HepG2 (cell line): ENCODE results near the gene PCGF6. TPM values are rescaled to one million over a fixed set of nuclear protein-coding genes. Genes with fewer than 3 reads are reported as not detected.

Source experiments
- BRD4 ChIP-seq: sonication (generic); formaldehyde crosslinking; IDR thresholded peaks from 2 replicates; pipeline ENCODE4 v1.4.0; 2020; ENCODE audit warnings: missing genetic modification reagents
- CBFB ChIP-seq: sonication (generic); formaldehyde crosslinking; IDR thresholded peaks from 2 replicates; pipeline ENCODE4 v1.4.0; 2020; ENCODE audit warnings: missing genetic modification reagents
- CENPX ChIP-seq: sonication (generic); formaldehyde crosslinking; IDR thresholded peaks from 2 replicates; pipeline ENCODE4 v1.9.0; 2021; ENCODE audit warnings: mild to moderate bottlenecking, missing genetic modification reagents, moderate library complexity
- E2F1 ChIP-seq: sonication (generic); formaldehyde crosslinking; IDR thresholded peaks from 2 replicates; pipeline ENCODE4 v1.5.0; 2020; ENCODE audit warnings: missing genetic modification reagents
- EP300 ChIP-seq, 3 experiments: sonication (generic) in 1 of 3; formaldehyde crosslinking in 1 of 3; IDR thresholded peaks; 2 replicates each; pipeline versions ENCODE4 v1.5.1 to v1.6.1; 2011 to 2020; ENCODE audit warnings: low read depth in 2 of 3, low read length in 2 of 3, borderline replicate concordance in 1 of 3, improper control_type of control experiment in 1 of 3, mild to moderate bottlenecking in 1 of 3, missing genetic modification reagents in 1 of 3, moderate library complexity in 1 of 3
- FOSL2 ChIP-seq: sonication (generic); formaldehyde crosslinking; IDR thresholded peaks from 2 replicates; pipeline ENCODE4 v1.4.0; 2020; ENCODE audit warnings: missing genetic modification reagents
- FOXO4 ChIP-seq: sonication (generic); formaldehyde crosslinking; conservative IDR thresholded peaks from 2 replicates; pipeline ENCODE4 v1.8.1; 2023; ENCODE audit warnings: missing genetic modification reagents
- HDAC2 ChIP-seq: sonication (generic); formaldehyde crosslinking; IDR thresholded peaks from 2 replicates; pipeline ENCODE4 v1.4.0; 2020; ENCODE audit warnings: missing genetic modification reagents
- MXD3 ChIP-seq: IDR thresholded peaks from 2 replicates; pipeline ENCODE4 v1.6.1; 2016; ENCODE audit warnings: mild to moderate bottlenecking, missing biosample characterization, missing genetic modification reagents
- NCOA2 ChIP-seq: sonication (generic); formaldehyde crosslinking; IDR thresholded peaks from 2 replicates; pipeline ENCODE4 v1.8.0; 2022; ENCODE audit warnings: inconsistent platforms
- PCBP2 ChIP-seq: fragments of 200-400 bp; formaldehyde crosslinking; optimal IDR thresholded peaks from 2 replicates; pipeline ENCODE3; 2018; ENCODE audit warnings: low read length, low read depth; ENCODE audit not compliant: poor library complexity, severe bottlenecking
- RERE ChIP-seq: IDR thresholded peaks from 2 replicates; pipeline ENCODE4 v1.6.1; 2016; ENCODE audit warnings: low read depth, missing genetic modification reagents, missing compliant biosample characterization
- SATB2 ChIP-seq: sonication (generic); formaldehyde crosslinking; IDR thresholded peaks from 2 replicates; pipeline ENCODE4 v1.5.0; 2020; ENCODE audit warnings: missing genetic modification reagents
- SIX4 ChIP-seq: sonication (generic); formaldehyde crosslinking; IDR thresholded peaks from 2 replicates; pipeline ENCODE4 v1.4.0; 2020; ENCODE audit warnings: missing genetic modification reagents
- TARDBP ChIP-seq: sonication (generic); formaldehyde crosslinking; IDR thresholded peaks from 2 replicates; pipeline ENCODE4 v1.8.0; 2022; ENCODE audit warnings: mild to moderate bottlenecking, missing genetic modification reagents
- TEAD3 ChIP-seq: optimal IDR thresholded peaks from 2 replicates; pipeline ENCODE3; 2016; ENCODE audit warnings: borderline replicate concordance
- ZNF180 ChIP-seq: sonication (generic); formaldehyde crosslinking; IDR thresholded peaks from 2 replicates; pipeline ENCODE4 v1.4.0; 2020; ENCODE audit warnings: low read depth, missing genetic modification reagents, borderline replicate concordance
- ZNF282 ChIP-seq: fragments of 450-650 bp; IDR thresholded peaks from 2 replicates; pipeline ENCODE4 v1.6.1; 2018; ENCODE audit not compliant: partially characterized antibody
- ZNF382 ChIP-seq: sonication (generic); formaldehyde crosslinking; IDR thresholded peaks from 2 replicates; pipeline ENCODE4 v1.5.0; 2020; ENCODE audit warnings: missing genetic modification reagents, mild to moderate bottlenecking, borderline replicate concordance
- ZNF484 ChIP-seq: sonication (generic); formaldehyde crosslinking; IDR thresholded peaks from 2 replicates; pipeline ENCODE4 v1.5.1; 2020; ENCODE audit warnings: mild to moderate bottlenecking, low read depth, missing genetic modification reagents, borderline replicate concordance
- ZNF747 ChIP-seq: sonication (generic); formaldehyde crosslinking; IDR thresholded peaks from 2 replicates; pipeline ENCODE4 v1.8.1; 2023; ENCODE audit warnings: missing genetic modification reagents, mild to moderate bottlenecking, borderline replicate concordance
- ZNF891 ChIP-seq: sonication (generic); formaldehyde crosslinking; IDR thresholded peaks from 2 replicates; pipeline ENCODE4 v1.5.0; 2020; ENCODE audit warnings: mild to moderate bottlenecking, missing genetic modification reagents
- polyA plus RNA-seq, 8 experiments: library from polyadenylated mRNA; depleted of rRNA in 3 of 8; stranded (reverse) in 7 of 8; unstranded in 1 of 8; fragments of >200 nt; fragmentation: Illumina TruSeq in 4 of 8; extraction: Trizol in 4 of 8; gene quantifications; 2 replicates each; pipeline versions ENCODE4 v1.2.1 to v1.2.3, GENCODE V29; 2011 to 2016; ENCODE audit warnings: low read depth in 4 of 8, missing spikeins in 1 of 8, mixed read lengths in 1 of 8; ENCODE audit not compliant: insufficient read depth in 1 of 8
- total RNA-seq, 5 experiments: library from RNA; depleted of rRNA; stranded (reverse); fragments of >200 nt; fragmentation: Illumina TruSeq; extraction: Trizol; gene quantifications; 2 replicates each; pipeline ENCODE4 v1.2.3, GENCODE V29; 2016; ENCODE audit warnings: low read depth in 1 of 5

PCGF6 gene
- total and polyA plus RNA-seq, 2 of the 13 experiments (the other 11 are each of a cell fraction or from before 2014, with no cell fraction given): 5.2 to 19.4 TPM

GRCh38 chr10:103367782-103368518 lies 17.0 kb upstream of the PCGF6 start, which contains the start of gene TAF5 (continued):
- TF ChIP-seq RERE (no peak), NCOA2 (CRISPR knock-in tag) (peak; percentile 65), ZNF382 (CRISPR knock-in tag) (no peak), SATB2 (CRISPR knock-in tag) (no peak), E2F1 (CRISPR knock-in tag) (no peak), ZNF180 (CRISPR knock-in tag) (no peak), CENPX (CRISPR knock-in tag) (no peak), SIX4 (CRISPR knock-in tag) (peak; percentile 66), BRD4 (peak; percentile 42; the same call in 1 of the 2 replicates), CBFB (CRISPR knock-in tag) (peak; percentile 71; the same call in 1 of the 2 replicates), HDAC2 (CRISPR knock-in tag) (peak; percentile 45; the same call in 1 of the 2 replicates), FOSL2 (CRISPR knock-in tag) (peak; percentile 74), ZNF891 (CRISPR knock-in tag) (no peak; the same call in 1 of the 2 replicates), EP300 (IDR thresholded peaks at IDR 0.05; ENCODE audit: low read depth in 2 of 2, low read length in 2 of 2) (no peak; a peak in 1 of 4 replicates), EP300 (CRISPR knock-in tag; IDR thresholded peaks at IDR 0.05; ENCODE audit: borderline replicate concordance) (no peak), ZNF484 (CRISPR knock-in tag) (no peak), TARDBP (peak; percentile 81; the same call in 1 of the 2 replicates), ZNF747 (CRISPR knock-in tag) (no peak), MXD3 (CRISPR knock-in tag) (peak; percentile 85), FOXO4 (CRISPR knock-in tag) (no peak), PCBP2 (no peak), ZNF282 (no peak), TEAD3 (CRISPR knock-in tag) (peak; percentile 54)
